Measurements from ENCODE around the gene RIGI. TPM values are rescaled to one million over a fixed set of nuclear protein-coding genes. Genes with fewer than 3 reads are reported as not detected.

RIGI gene
- total RNA-seq, 1 donor: 12.7 TPM

DNA sequence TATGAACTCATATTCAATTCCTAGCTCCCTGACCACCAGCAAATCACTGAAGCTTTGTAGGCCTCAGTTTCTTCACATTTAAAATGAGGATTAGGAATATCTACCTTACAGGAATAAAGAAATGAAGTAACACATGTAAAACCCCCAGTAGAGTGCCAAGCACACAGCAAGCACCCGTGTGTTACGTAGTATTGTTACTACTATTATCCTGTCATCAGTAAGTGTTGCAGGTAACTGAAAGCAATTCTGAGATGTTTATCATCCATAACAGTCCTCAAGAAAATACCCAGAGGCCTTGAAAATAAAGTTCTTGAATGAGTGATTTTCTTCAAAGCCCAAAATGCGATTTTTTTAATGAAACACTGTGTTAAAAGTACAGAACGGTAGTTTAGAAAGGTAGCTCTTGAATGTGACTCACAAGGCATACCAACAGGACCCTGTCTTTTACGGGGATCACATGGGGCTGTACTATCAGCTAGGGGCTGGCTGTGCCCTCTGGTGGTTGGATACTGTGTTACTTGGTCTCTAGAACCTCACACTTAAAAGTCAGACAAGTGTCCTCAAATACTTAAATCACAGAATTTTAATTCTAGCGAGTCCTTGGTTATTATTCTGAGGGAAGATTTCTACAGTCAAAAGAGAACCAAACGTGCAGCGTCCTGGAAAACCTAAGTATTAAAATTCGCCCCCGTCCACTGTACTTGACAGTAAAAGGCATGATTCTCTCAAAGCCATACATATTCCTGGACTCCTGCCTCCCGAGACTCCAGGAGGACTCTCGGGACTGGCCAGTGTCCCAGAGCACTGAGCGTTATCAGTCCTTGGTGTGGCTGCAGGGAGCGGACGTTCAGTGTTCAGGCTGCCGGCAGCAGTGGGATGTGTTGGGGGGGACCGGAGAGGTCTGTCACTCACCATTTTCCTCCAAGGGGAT, 46.2 kb upstream of the RIGI start:
- TF ChIP-seq, protein P1, sequence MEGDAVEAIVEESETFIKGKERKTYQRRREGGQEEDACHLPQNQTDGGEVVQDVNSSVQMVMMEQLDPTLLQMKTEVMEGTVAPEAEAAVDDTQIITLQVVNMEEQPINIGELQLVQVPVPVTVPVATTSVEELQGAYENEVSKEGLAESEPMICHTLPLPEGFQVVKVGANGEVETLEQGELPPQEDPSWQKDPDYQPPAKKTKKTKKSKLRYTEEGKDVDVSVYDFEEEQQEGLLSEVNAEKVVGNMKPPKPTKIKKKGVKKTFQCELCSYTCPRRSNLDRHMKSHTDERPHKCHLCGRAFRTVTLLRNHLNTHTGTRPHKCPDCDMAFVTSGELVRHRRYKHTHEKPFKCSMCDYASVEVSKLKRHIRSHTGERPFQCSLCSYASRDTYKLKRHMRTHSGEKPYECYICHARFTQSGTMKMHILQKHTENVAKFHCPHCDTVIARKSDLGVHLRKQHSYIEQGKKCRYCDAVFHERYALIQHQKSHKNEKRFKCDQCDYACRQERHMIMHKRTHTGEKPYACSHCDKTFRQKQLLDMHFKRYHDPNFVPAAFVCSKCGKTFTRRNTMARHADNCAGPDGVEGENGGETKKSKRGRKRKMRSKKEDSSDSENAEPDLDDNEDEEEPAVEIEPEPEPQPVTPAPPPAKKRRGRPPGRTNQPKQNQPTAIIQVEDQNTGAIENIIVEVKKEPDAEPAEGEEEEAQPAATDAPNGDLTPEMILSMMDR (IDR thresholded peaks at IDR 0.05; ENCODE audit: extremely low read depth, low read depth, low read length): peak; percentile 86
- H3K79me2 ChIP-seq (ENCODE audit: insufficient read depth, low read length): peaks cover 50% of the 10 kb centered on the region
- peaks cover 5% of the 10 kb centered on the region for H4K20me1 ChIP-seq (ENCODE audit: insufficient read depth, low read length)
- H3K36me3 ChIP-seq (ENCODE audit: insufficient read depth, low read length): peaks cover 3% of the 10 kb centered on the region
- H3K4me3 ChIP-seq (ENCODE audit: insufficient read depth, low read length): peak overlapping the region; percentile 89
- DNase-seq (ENCODE audit: insufficient read length, low spot score, missing footprints): peak; percentile 91
- H3K4me1 ChIP-seq (ENCODE audit: insufficient read depth, low read length): peaks cover 18% of the 10 kb centered on the region
- H3K27me3 ChIP-seq (ENCODE audit: insufficient read depth, low read length): no peaks in the 10 kb centered on the region
- H3K27ac ChIP-seq (ENCODE audit: low read depth, low read length): peak overlapping the region; percentile 81
- H2AFZ ChIP-seq (ENCODE audit: low read length): peak overlapping the region; percentile 100
- H3K4me2 ChIP-seq (ENCODE audit: insufficient read depth, low read length): peak overlapping the region; percentile 99
- H3K9me3 ChIP-seq (ENCODE audit: low read depth, low read length): no peaks in the 10 kb centered on the region

DNA sequence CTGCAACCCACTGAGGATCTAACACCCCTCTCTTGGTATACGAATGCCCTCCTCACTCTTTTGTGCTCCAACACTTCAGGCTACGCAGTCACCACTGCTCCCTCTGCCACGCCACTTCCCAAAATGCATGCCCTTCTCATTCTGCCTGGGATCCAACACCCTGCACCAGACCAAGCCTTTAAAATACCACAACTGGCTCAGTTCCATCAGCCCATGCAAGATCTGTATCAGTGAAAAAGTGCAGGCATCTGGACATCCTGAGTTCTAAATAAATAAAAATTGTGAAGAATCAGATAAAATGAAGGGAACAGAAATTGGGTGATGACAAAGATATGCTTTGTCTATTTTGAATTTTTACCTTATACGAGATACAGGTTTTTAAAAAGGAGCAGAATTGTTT, 44.3 kb upstream of the RIGI start:
- no peak overlapping the region for H2AFZ ChIP-seq (ENCODE audit: low read length)
- H3K4me2 ChIP-seq (ENCODE audit: insufficient read depth, low read length): no peak overlapping the region
- peaks cover 65% of the 10 kb centered on the region for H3K79me2 ChIP-seq (ENCODE audit: insufficient read depth, low read length)
- DNase-seq (ENCODE audit: insufficient read length, low spot score, missing footprints): no peak
- H3K4me3 ChIP-seq (ENCODE audit: insufficient read depth, low read length): no peak overlapping the region
- H3K4me1 ChIP-seq (ENCODE audit: insufficient read depth, low read length): peaks cover 18% of the 10 kb centered on the region
- TF ChIP-seq, protein P1 (IDR thresholded peaks at IDR 0.05; ENCODE audit: extremely low read depth, low read depth, low read length): no peak
- H3K9me3 ChIP-seq (ENCODE audit: low read depth, low read length): no peaks in the 10 kb centered on the region
- H3K27ac ChIP-seq (ENCODE audit: low read depth, low read length): no peak overlapping the region
- peaks cover 5% of the 10 kb centered on the region for H4K20me1 ChIP-seq (ENCODE audit: insufficient read depth, low read length)
- H3K27me3 ChIP-seq (ENCODE audit: insufficient read depth, low read length): no peaks in the 10 kb centered on the region
- peaks cover 7% of the 10 kb centered on the region for H3K36me3 ChIP-seq (ENCODE audit: insufficient read depth, low read length)

GRCh38 chr9:32566770-32567169, 40.8 kb upstream of the RIGI start:
- Histone ChIP-seq H3K36me3 (ENCODE audit: insufficient read depth, low read length) (peaks cover 7% of the 10 kb centered on the region), H3K4me3 (ENCODE audit: insufficient read depth, low read length) (no peak overlapping the region), H3K4me1 (ENCODE audit: insufficient read depth, low read length) (peaks cover 6% of the 10 kb centered on the region), H2AFZ (ENCODE audit: low read length) (no peak overlapping the region), H3K79me2 (ENCODE audit: insufficient read depth, low read length) (peaks cover 57% of the 10 kb centered on the region), H3K4me2 (ENCODE audit: insufficient read depth, low read length) (no peak overlapping the region), H4K20me1 (ENCODE audit: insufficient read depth, low read length) (peaks cover under 1% of the 10 kb centered on the region), H3K27me3 (ENCODE audit: insufficient read depth, low read length) (no peaks in the 10 kb centered on the region), H3K27ac (ENCODE audit: low read depth, low read length) (no peak overlapping the region), H3K9me3 (ENCODE audit: low read depth, low read length) (no peaks in the 10 kb centered on the region)
- TF ChIP-seq, protein P1 (IDR thresholded peaks at IDR 0.05; ENCODE audit: extremely low read depth, low read depth, low read length): no peak
- no peak for DNase-seq (ENCODE audit: insufficient read length, low spot score, missing footprints)

DNA sequence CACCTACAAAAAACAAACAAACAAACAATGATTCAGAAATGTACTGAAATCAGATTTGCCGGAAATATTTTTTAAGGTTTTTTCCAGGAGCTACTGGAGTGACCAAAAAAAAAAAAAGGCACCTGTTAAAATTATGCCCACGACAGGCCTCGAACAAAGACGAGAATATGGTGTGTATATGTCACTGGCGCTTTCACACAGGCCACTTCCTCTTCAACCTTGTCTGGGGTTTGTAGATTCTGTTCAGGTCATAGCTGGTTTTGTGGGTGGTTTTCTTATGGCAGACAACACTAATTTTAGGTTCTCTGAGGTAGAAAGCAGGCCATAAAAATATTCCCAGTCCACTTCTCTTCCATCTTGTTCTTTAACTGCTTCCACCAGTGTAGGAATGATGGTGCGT, 40.0 kb upstream of the RIGI start:
- TF ChIP-seq, protein P1 (IDR thresholded peaks at IDR 0.05; ENCODE audit: extremely low read depth, low read depth, low read length): no peak
- DNase-seq (ENCODE audit: insufficient read length, low spot score, missing footprints): no peak
- Histone ChIP-seq H3K27me3 (ENCODE audit: insufficient read depth, low read length) (no peaks in the 10 kb centered on the region), H3K27ac (ENCODE audit: low read depth, low read length) (no peak overlapping the region), H2AFZ (ENCODE audit: low read length) (no peak overlapping the region), H3K79me2 (ENCODE audit: insufficient read depth, low read length) (peaks cover 52% of the 10 kb centered on the region), H3K4me1 (ENCODE audit: insufficient read depth, low read length) (no peaks in the 10 kb centered on the region), H3K4me2 (ENCODE audit: insufficient read depth, low read length) (no peak overlapping the region), H3K9me3 (ENCODE audit: low read depth, low read length) (no peaks in the 10 kb centered on the region), H4K20me1 (ENCODE audit: insufficient read depth, low read length) (no peaks in the 10 kb centered on the region), H3K4me3 (ENCODE audit: insufficient read depth, low read length) (no peak overlapping the region), H3K36me3 (ENCODE audit: insufficient read depth, low read length) (peaks cover 7% of the 10 kb centered on the region)
